ENCODE measurements around the gene VWA3B. TPM values are rescaled to one million over a fixed set of nuclear protein-coding genes. Genes with fewer than 3 reads are reported as not detected.

The VWA3B gene
- total RNA-seq, 1 donor from 2014 or later = not detected

- Histone ChIP-seq H3K27me3 (ENCODE audit: control insufficient read depth in 3 of 3, insufficient read depth in 3 of 3, low read length in 3 of 3) (peaks cover 4 to 16% (median 15%) of the 10 kb centered on the region in 3 donors), H3K27ac (ENCODE audit: low read depth, low read length) (no peak overlapping the region), H3K36me3 (ENCODE audit: control insufficient read depth in 3 of 3, insufficient read depth in 3 of 3, low read length in 3 of 3) (no peaks in the 10 kb centered on the region), H3K9me3 (ENCODE audit: control insufficient read depth in 3 of 3, low read length in 3 of 3) (peaks cover 0 to 2% (median 0%) of the 10 kb centered on the region in 3 donors), H3K4me1 (ENCODE audit: control insufficient read depth in 3 of 3, insufficient read depth in 3 of 3, low read length in 3 of 3) (no peaks in the 10 kb centered on the region), H3K9ac (ENCODE audit: low read depth in 1 of 3, low read length in 3 of 3) (no peak overlapping the region), H3K4me3 (ENCODE audit: low read length in 3 of 3) (no peak overlapping the region)
Observed at GRCh38 chr2:98281607-98282006, 194.6 kb downstream of the VWA3B start.

DNA sequence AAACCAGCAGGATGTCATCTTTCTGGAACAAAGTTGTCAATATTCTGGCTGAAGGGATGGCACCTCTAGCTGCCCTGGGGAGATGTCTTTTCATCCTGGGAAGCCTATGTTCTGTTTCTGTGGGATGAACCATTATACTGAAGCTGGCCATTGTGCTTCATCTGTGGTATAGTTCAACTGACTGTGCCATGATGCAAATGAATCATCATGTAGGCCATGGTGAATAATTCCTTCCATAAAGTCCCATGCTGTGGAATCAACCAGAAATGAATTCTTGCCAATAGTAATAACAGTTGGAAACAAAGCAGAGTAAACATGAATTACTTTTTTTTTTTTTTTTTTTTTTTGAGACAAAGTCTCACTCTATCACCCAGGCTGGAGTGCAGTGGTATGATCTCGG lies 195.1 kb downstream of the VWA3B start:
- no peaks in the 10 kb centered on the region for H3K36me3 ChIP-seq (ENCODE audit: control insufficient read depth in 3 of 3, insufficient read depth in 3 of 3, low read length in 3 of 3)
- no peaks in the 10 kb centered on the region for H3K4me1 ChIP-seq (ENCODE audit: control insufficient read depth in 3 of 3, insufficient read depth in 3 of 3, low read length in 3 of 3)
- H3K27me3 ChIP-seq (ENCODE audit: control insufficient read depth in 3 of 3, insufficient read depth in 3 of 3, low read length in 3 of 3) = peaks cover 4 to 16% (median 15%) of the 10 kb centered on the region in 3 donors
- H3K27ac ChIP-seq (ENCODE audit: low read depth, low read length) = no peak overlapping the region
- no peak overlapping the region for H3K9ac ChIP-seq (ENCODE audit: low read depth in 1 of 3, low read length in 3 of 3)
- H3K4me3 ChIP-seq (ENCODE audit: low read length in 3 of 3) = no peak overlapping the region
- peaks cover 0 to 2% (median 0%) of the 10 kb centered on the region in 3 donors for H3K9me3 ChIP-seq (ENCODE audit: control insufficient read depth in 3 of 3, low read length in 3 of 3)

GRCh38 chr2:98293030-98293429 lies 206.1 kb downstream of the VWA3B start:
- H3K4me3 ChIP-seq (ENCODE audit: low read length in 3 of 3) = no peak overlapping the region
- H3K9ac ChIP-seq (ENCODE audit: low read depth in 1 of 3, low read length in 3 of 3) = no peak overlapping the region
- H3K9me3 ChIP-seq (ENCODE audit: control insufficient read depth in 3 of 3, low read length in 3 of 3) = no peaks in the 10 kb centered on the region
- peaks cover 0 to 5% (median 0%) of the 10 kb centered on the region in 3 donors for H3K27me3 ChIP-seq (ENCODE audit: control insufficient read depth in 3 of 3, insufficient read depth in 3 of 3, low read length in 3 of 3)
- no peak overlapping the region for H3K27ac ChIP-seq (ENCODE audit: low read depth, low read length)
- H3K36me3 ChIP-seq (ENCODE audit: control insufficient read depth in 3 of 3, insufficient read depth in 3 of 3, low read length in 3 of 3) = no peaks in the 10 kb centered on the region
- H3K4me1 ChIP-seq (ENCODE audit: control insufficient read depth in 3 of 3, insufficient read depth in 3 of 3, low read length in 3 of 3) = no peaks in the 10 kb centered on the region

- no peak overlapping the region for H3K9ac ChIP-seq (ENCODE audit: low read depth in 1 of 3, low read length in 3 of 3)
Observed at GRCh38 chr2:98293931-98294687, 207.1 kb downstream of the VWA3B start.

DNA sequence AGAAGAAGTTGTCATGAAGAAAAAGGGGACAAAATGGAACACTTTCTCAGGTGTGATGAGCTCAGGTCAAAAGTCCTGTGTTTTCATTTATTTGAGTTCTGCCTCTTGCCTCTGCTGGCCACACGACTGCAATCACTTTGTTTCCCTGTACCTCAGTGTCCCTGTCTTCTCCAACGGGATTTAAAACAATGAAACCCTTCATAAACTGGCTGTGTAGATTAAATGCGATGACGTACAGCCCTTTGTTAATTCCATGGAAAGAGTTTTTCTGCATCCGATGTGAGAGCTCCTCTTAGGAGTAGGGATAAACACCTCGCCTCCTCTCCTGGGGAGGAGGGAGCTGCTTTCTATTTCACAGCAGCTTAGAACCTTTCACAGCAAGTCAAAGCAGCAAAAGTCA lies 207.7 kb downstream of the VWA3B start:
- H3K27ac ChIP-seq (ENCODE audit: low read depth, low read length) = no peak overlapping the region
- no peaks in the 10 kb centered on the region for H3K9me3 ChIP-seq (ENCODE audit: control insufficient read depth in 3 of 3, low read length in 3 of 3)
- H3K9ac ChIP-seq (ENCODE audit: low read depth in 1 of 3, low read length in 3 of 3) = no peak overlapping the region
- no peaks in the 10 kb centered on the region for H3K4me1 ChIP-seq (ENCODE audit: control insufficient read depth in 3 of 3, insufficient read depth in 3 of 3, low read length in 3 of 3)
- no peak overlapping the region for H3K4me3 ChIP-seq (ENCODE audit: low read length in 3 of 3)
- peaks cover 0 to 5% (median 0%) of the 10 kb centered on the region in 3 donors for H3K27me3 ChIP-seq (ENCODE audit: control insufficient read depth in 3 of 3, insufficient read depth in 3 of 3, low read length in 3 of 3)
- no peaks in the 10 kb centered on the region for H3K36me3 ChIP-seq (ENCODE audit: control insufficient read depth in 3 of 3, insufficient read depth in 3 of 3, low read length in 3 of 3)

More at GRCh38 chr2:98293931-98294687, 207.1 kb downstream of the VWA3B start:
- Histone ChIP-seq H3K4me1 (ENCODE audit: control insufficient read depth in 3 of 3, insufficient read depth in 3 of 3, low read length in 3 of 3) (no peaks in the 10 kb centered on the region), H3K4me3 (ENCODE audit: low read length in 3 of 3) (no peak overlapping the region), H3K9me3 (ENCODE audit: control insufficient read depth in 3 of 3, low read length in 3 of 3) (no peaks in the 10 kb centered on the region), H3K36me3 (ENCODE audit: control insufficient read depth in 3 of 3, insufficient read depth in 3 of 3, low read length in 3 of 3) (no peaks in the 10 kb centered on the region), H3K27ac (ENCODE audit: low read depth, low read length) (no peak overlapping the region), H3K27me3 (ENCODE audit: control insufficient read depth in 3 of 3, insufficient read depth in 3 of 3, low read length in 3 of 3) (peaks cover 0 to 5% (median 0%) of the 10 kb centered on the region in 3 donors)

GRCh38 chr2:98295275-98295674 lies 208.3 kb downstream of the VWA3B start:
- Histone ChIP-seq H3K4me3 (ENCODE audit: low read length in 3 of 3) (no peak overlapping the region), H3K27me3 (ENCODE audit: control insufficient read depth in 3 of 3, insufficient read depth in 3 of 3, low read length in 3 of 3) (peaks cover 0 to 8% (median 0%) of the 10 kb centered on the region in 3 donors), H3K4me1 (ENCODE audit: control insufficient read depth in 3 of 3, insufficient read depth in 3 of 3, low read length in 3 of 3) (no peaks in the 10 kb centered on the region), H3K27ac (ENCODE audit: low read depth, low read length) (no peak overlapping the region), H3K36me3 (ENCODE audit: control insufficient read depth in 3 of 3, insufficient read depth in 3 of 3, low read length in 3 of 3) (no peaks in the 10 kb centered on the region), H3K9me3 (ENCODE audit: control insufficient read depth in 3 of 3, low read length in 3 of 3) (no peaks in the 10 kb centered on the region), H3K9ac (ENCODE audit: low read depth in 1 of 3, low read length in 3 of 3) (no peak overlapping the region)

DNA sequence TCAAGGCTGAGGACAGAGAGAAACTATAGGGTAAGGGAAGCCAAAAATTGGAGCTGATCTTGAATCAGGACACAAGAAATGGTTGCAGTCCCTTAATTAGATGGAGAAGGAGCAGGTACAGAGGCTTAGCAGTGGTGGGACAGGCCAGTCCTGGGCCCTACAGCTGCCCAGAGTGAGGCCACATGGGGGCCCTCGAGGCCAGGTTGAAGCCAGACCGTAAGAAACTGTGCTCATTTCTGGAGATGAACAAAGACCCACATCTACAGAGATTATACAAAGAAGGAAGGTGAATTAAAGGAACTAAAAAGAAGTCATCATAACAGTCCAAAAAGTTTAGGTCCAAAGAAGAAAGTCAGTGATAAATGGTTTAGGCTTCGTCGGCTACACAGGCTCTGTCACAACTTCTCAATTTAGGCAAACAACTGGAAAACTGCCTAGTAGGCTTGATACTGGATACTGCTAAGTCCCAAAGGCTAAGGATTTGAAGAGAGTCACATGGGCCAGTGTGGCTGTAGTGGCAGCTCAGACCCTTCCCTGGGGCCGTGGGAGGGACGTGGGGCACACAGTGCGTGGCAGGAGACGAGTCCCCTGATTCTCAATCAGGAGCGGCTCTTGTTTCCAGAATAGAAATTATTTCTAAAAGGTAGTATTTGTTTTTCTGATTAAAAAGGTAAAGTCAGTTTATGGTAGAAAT lies 208.9 kb downstream of the VWA3B start:
- H3K27me3 ChIP-seq (ENCODE audit: control insufficient read depth in 3 of 3, insufficient read depth in 3 of 3, low read length in 3 of 3) = peaks cover 0 to 8% (median 0%) of the 10 kb centered on the region in 3 donors
- no peak overlapping the region for H3K27ac ChIP-seq (ENCODE audit: low read depth, low read length)
- no peaks in the 10 kb centered on the region for H3K36me3 ChIP-seq (ENCODE audit: control insufficient read depth in 3 of 3, insufficient read depth in 3 of 3, low read length in 3 of 3)
- no peaks in the 10 kb centered on the region for H3K4me1 ChIP-seq (ENCODE audit: control insufficient read depth in 3 of 3, insufficient read depth in 3 of 3, low read length in 3 of 3)
- no peak overlapping the region for H3K4me3 ChIP-seq (ENCODE audit: low read length in 3 of 3)
- no peaks in the 10 kb centered on the region for H3K9me3 ChIP-seq (ENCODE audit: control insufficient read depth in 3 of 3, low read length in 3 of 3)
- H3K9ac ChIP-seq (ENCODE audit: low read depth in 1 of 3, low read length in 3 of 3) = no peak overlapping the region

DNA sequence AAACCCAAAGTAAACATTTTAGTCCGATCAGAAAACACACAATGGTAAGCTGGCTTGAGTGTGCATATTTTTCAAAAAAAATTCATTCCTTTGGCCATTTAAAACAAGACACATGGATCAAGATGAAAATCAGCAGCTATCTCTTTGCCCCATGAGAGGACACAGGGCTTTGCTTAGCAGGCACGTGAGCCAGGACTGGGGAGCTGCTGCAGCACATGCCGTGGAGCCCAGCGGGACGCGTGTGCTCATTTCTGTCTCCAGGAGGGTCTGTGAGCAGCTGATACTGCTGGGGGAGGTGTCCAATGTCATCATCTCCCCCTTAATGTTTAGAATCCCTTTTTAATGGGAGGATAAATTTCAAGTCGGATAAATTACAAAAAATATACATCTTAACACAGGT lies 209.5 kb downstream of the VWA3B start:
- H3K9ac ChIP-seq (ENCODE audit: low read depth in 1 of 3, low read length in 3 of 3) = no peak overlapping the region
- H3K4me3 ChIP-seq (ENCODE audit: low read length in 3 of 3) = no peak overlapping the region
- no peak overlapping the region for H3K27ac ChIP-seq (ENCODE audit: low read depth, low read length)
- no peaks in the 10 kb centered on the region for H3K4me1 ChIP-seq (ENCODE audit: control insufficient read depth in 3 of 3, insufficient read depth in 3 of 3, low read length in 3 of 3)
- H3K9me3 ChIP-seq (ENCODE audit: control insufficient read depth in 3 of 3, low read length in 3 of 3) = no peaks in the 10 kb centered on the region
- peaks cover 0 to 8% (median 0%) of the 10 kb centered on the region in 3 donors for H3K27me3 ChIP-seq (ENCODE audit: control insufficient read depth in 3 of 3, insufficient read depth in 3 of 3, low read length in 3 of 3)
- H3K36me3 ChIP-seq (ENCODE audit: control insufficient read depth in 3 of 3, insufficient read depth in 3 of 3, low read length in 3 of 3) = no peaks in the 10 kb centered on the region

DNA sequence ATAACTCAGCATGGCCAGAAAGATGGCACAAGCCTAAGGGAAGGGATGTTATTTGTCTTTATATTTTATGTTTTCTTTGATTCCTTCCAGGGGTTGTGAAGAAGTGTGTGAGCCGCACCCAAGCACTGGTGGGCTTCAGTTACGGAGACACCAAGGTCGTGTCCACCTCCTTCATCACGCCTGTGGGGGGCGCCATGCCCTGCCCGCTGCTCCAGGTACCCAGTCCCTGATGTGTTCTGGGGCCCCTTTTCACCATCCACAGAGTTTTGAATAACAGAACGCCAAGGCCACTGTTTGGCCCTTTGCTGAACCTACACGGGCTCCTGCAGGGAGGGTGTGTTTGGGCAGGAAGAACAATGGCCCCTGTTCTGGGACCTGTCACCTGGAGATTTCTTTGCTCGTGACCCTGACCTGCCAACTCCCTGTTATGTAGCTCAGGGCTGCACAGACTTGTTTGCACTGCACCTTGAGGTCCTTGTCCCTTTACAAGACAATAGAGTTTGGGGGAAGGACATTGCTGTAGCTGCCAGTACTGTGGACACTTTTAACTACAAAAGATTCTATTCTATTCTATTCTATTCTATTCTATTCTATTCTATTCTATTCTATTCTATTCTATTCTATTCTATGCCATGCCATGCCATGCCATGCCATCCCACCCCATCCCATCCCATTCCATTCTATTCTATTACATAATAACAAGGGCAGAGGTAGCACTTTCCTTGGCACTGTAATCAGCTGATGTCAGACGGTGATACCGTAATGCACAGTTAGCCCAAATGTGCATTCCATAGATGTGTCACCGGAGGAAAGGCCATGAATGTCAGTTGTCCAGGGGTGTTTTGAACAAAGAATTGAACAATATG lies 211.1 kb downstream of the VWA3B start:
- no peak overlapping the region for H3K4me3 ChIP-seq (ENCODE audit: low read length in 3 of 3)
- H3K27ac ChIP-seq (ENCODE audit: low read depth, low read length) = no peak overlapping the region
- H3K9me3 ChIP-seq (ENCODE audit: control insufficient read depth in 3 of 3, low read length in 3 of 3) = no peaks in the 10 kb centered on the region

More for the DNA sequence above, 211.1 kb downstream of the VWA3B start:
- no peak overlapping the region for H3K9ac ChIP-seq (ENCODE audit: low read depth in 1 of 3, low read length in 3 of 3)
- no peaks in the 10 kb centered on the region for H3K4me1 ChIP-seq (ENCODE audit: control insufficient read depth in 3 of 3, insufficient read depth in 3 of 3, low read length in 3 of 3)
- no peaks in the 10 kb centered on the region for H3K36me3 ChIP-seq (ENCODE audit: control insufficient read depth in 3 of 3, insufficient read depth in 3 of 3, low read length in 3 of 3)
- peaks cover 0 to 8% (median 0%) of the 10 kb centered on the region in 3 donors for H3K27me3 ChIP-seq (ENCODE audit: control insufficient read depth in 3 of 3, insufficient read depth in 3 of 3, low read length in 3 of 3)

Data from skeletal muscle tissue (tissue), 4 donors.